Body of pancreas (tissue), 4 donors: ENCODE measurements around the gene ABLIM1. TPM values are rescaled to one million over a fixed set of nuclear protein-coding genes. Genes with fewer than 3 reads are reported as not detected.

ENCODE experiments used
- ATAC-seq: fragments of 150-250 bp; one replicate; pipeline ENCODE4 v1.9.1; 2016
- DNase-seq, 4 donors: peaks; one replicate each; pipeline ENCODE4 v3.0.0-alpha.2; 2019
- H3K27ac ChIP-seq, 4 donors: fragments of 200-600 bp; sonication (generic); 1 replicate in 3 of 4; 2 replicates in 1 of 4; pipeline versions ENCODE4 v1.5.1 to v1.6.1; 2016 to 2019; ENCODE audit warnings: mild to moderate bottlenecking in 1 of 4, mixed read lengths in 1 of 4, moderate library complexity in 1 of 4
- H3K27me3 ChIP-seq, 2 donors: fragments of 200-600 bp; sonication (generic); one replicate each; pipeline ENCODE4 v1.6.0; 2016; ENCODE audit warnings: mild to moderate bottlenecking in 1 of 2
- H3K36me3 ChIP-seq, 2 donors: fragments of 200-600 bp; sonication (generic); replicated peaks in 1 of 2; 2 replicates each; pipeline ENCODE4 v1.5.1; 2016; ENCODE audit warnings: low read depth in 2 of 2; ENCODE audit not compliant: insufficient read depth in 1 of 2
- H3K4me1 ChIP-seq: fragments of 200-600 bp; sonication (generic); one replicate; pipeline ENCODE4 v1.6.0; 2016
- H3K4me3 ChIP-seq, 2 donors: fragments of 200-600 bp; sonication (generic); 1 replicate in 1 of 2; 2 replicates in 1 of 2; pipeline ENCODE4 v1.5.1; 2016 to 2019
- H3K9me3 ChIP-seq, 3 donors: fragments of 200-600 bp; sonication (generic); 1 replicate in 2 of 3; 2 replicates in 1 of 3; pipeline ENCODE4 v1.5.1; 2016
- POLR2A ChIP-seq, 3 donors: fragments of 450-650 bp; IDR thresholded peaks; one replicate each; pipeline ENCODE4 v1.6.1; 2016; ENCODE audit warnings: antibody characterized with exemption in 3 of 3, mild to moderate bottlenecking in 2 of 3
- WGBS, 2 donors: methylation state at CpG; one replicate each; pipeline ENCODE4 v1.1.5; 2017; 5-methylcytosine and 5-hydroxymethylcytosine counted together
- intact Hi-C: fragments of 100-400 bp; cut with DNase I; formaldehyde crosslinking; loops from one replicate; pipeline ENCODE4 v1.15.1; 2023
- total RNA-seq, 2 donors: library from RNA; depleted of rRNA; stranded (reverse); fragments of >200 nt; gene quantifications; one replicate each; pipeline ENCODE4 v1.1.0, GENCODE V29; 2016
- TF ChIP-seq, protein P1 (sequence below), 7 experiments: fragments of 450-650 bp in 4 of 7; fragments of 200-600 bp in 3 of 7; sonication (generic) in 3 of 7; IDR thresholded peaks; one replicate each; pipeline ENCODE4 v1.5.1; 2016 to 2019; ENCODE audit warnings: antibody characterized with exemption in 7 of 7

Gene ABLIM1
- total RNA-seq, 2 donors from 2014 or later: 34.6 to 54.7 TPM

DNA sequence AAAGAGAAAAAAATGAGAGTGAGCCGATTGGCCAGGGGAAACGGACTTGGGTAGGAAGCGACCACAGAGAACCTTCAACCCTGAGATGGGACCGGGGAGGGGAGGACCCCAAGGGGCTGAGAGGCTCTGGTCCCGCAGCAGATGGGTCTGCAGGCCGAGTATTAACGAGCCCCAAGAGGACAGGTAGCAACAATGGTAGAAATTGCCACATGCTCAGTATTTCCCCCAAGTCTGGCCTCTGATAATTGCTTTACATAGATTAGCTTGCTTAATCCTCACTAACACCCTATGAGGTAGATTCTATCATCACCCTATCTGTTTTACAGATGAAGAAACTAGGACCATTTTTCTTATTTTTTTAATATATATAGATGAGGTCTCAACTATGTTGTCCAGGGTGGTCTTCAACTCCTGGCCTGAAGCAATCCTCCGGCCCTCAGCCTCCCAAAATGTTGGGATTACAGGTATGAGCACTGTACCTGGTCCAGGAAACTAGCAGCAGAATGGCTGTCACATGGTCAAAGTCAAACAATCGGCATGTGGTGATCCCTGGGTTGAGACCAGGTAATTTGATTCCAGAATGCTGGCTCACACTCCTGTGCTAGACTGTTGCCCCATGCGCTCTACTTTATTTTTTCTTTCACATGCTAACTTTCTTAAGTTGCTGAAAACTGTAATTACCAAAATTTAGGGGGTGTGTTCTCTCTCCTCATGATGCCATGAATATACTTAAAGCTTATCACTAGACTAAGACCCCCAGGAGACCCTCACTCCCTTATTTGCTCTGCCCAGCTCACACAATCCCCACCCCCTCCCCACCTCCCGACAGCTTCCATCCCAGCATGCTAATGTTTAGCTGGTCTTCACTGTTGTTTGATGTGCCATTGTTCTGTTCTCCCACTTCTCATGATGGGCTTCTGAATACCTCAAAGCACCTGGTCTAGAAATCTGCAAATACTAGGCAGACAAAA, 185.9 kb downstream of the ABLIM1 start:
- DNase-seq (peak; percentile 40 to 63 (median 60)), ATAC-seq (peak; percentile 81)
- 56 to 67% methylated on average over 10 to 11 of the region's 11 CpGs for WGBS, 2 donors
- peaks cover 19% of the 10 kb centered on the region for H3K4me1 ChIP-seq
- no peak overlapping the region for H3K4me3 ChIP-seq
- H3K36me3 ChIP-seq: no peaks in the 10 kb centered on the region
- H3K9me3 ChIP-seq: no peaks in the 10 kb centered on the region
- intact Hi-C loops: no loop called here
- H3K27me3 ChIP-seq: no peaks in the 10 kb centered on the region
- H3K27ac ChIP-seq: peak overlapping the region in 2 of 4 donors; percentile 4 to 30
- TF ChIP-seq POLR2A (IDR thresholded peaks at IDR 0.05): no peak
- TF ChIP-seq, protein P1, sequence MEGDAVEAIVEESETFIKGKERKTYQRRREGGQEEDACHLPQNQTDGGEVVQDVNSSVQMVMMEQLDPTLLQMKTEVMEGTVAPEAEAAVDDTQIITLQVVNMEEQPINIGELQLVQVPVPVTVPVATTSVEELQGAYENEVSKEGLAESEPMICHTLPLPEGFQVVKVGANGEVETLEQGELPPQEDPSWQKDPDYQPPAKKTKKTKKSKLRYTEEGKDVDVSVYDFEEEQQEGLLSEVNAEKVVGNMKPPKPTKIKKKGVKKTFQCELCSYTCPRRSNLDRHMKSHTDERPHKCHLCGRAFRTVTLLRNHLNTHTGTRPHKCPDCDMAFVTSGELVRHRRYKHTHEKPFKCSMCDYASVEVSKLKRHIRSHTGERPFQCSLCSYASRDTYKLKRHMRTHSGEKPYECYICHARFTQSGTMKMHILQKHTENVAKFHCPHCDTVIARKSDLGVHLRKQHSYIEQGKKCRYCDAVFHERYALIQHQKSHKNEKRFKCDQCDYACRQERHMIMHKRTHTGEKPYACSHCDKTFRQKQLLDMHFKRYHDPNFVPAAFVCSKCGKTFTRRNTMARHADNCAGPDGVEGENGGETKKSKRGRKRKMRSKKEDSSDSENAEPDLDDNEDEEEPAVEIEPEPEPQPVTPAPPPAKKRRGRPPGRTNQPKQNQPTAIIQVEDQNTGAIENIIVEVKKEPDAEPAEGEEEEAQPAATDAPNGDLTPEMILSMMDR (IDR thresholded peaks at IDR 0.05): no peak

DNA sequence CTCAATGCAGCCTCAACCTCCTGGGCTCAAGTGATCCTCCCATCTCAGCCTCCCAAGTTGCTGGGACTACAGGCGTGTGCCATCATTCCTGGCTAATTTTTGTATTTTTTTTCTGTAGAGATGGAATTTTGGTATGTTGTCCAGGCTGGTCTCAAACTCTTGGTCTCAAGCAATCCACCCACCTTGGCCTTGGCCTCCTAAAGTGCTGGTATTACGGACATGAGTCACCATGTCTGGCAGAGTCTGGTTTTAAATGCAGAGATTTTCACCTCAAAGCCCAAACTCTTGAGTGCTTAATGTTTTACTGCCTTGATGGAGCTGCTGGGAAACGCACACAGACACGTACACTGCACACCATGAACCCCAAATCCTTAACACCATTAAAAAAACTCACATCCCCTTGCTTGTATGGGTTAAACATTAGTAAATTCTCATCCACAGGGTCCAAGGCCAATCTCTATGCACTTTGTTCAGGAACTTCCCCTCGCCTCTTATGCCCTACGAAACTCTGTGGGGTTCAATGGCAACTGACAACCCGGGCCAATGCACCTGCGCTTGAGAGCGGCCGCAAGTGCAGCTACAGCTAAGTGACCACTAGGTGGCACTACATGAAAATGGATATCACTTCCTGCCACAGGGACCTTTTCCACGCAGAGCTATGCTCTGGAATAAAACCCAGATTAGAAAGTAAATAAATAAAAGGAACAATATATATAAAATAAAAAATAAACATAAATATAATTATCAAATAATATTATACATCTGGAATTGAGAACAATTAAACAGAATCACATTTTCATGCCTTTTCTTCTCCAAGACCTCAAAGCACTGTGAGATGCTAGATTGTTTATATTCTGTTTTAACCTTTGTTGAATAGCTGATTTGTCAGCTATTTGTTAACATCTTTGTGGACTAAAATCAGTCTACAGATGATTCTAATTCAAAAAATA, 186.8 kb downstream of the ABLIM1 start:
- Histone ChIP-seq H3K4me1 (peaks cover 19% of the 10 kb centered on the region), H3K27ac (peak overlapping the region in 1 of 4 donors; percentile 30), H3K9me3 (no peaks in the 10 kb centered on the region), H3K27me3 (no peaks in the 10 kb centered on the region), H3K4me3 (no peak overlapping the region), H3K36me3 (no peaks in the 10 kb centered on the region)
- peak; percentile 72 to 75 (median 72) for DNase-seq
- intact Hi-C loops: no loop called here
- TF ChIP-seq, protein P1 (IDR thresholded peaks at IDR 0.05): peak; percentile 69 to 99 (median 86)
- no peak for TF ChIP-seq POLR2A (IDR thresholded peaks at IDR 0.05)
- peak; percentile 85 for ATAC-seq
- 32 to 34% methylated on average over 11 of the region's 11 CpGs for WGBS, 2 donors

DNA sequence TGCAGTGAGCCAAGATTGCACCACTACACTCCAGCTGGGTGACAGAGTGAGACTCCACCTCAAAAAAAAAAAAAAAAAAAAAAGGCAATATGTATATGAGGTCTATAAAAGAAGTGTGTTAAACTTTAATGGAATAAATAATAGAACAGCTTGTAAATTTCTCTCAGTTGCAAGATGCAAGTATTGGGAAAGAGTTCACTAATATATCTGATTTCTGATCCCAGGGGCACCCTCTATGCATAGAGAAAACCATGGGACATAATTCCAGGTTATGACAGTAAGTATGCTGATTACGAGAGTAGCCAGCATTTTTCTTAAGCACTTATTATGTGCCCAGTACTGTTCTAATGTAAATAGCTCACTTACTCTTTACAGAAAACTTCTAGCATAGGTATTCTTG, 187.7 kb downstream of the ABLIM1 start:
- no peaks in the 10 kb centered on the region for H3K36me3 ChIP-seq
- no peak overlapping the region for H3K4me3 ChIP-seq
- H3K9me3 ChIP-seq: no peaks in the 10 kb centered on the region
- no peak overlapping the region for H3K27ac ChIP-seq
- intact Hi-C loops: no loop called here
- H3K4me1 ChIP-seq: peaks cover 19% of the 10 kb centered on the region
- ATAC-seq (no peak), DNase-seq (no peak)
- 91 to 92% methylated on average over 1 of the region's 1 CpG for WGBS, 2 donors
- H3K27me3 ChIP-seq: no peaks in the 10 kb centered on the region
- TF ChIP-seq, protein P1 (IDR thresholded peaks at IDR 0.05): no peak
- no peak for TF ChIP-seq POLR2A (IDR thresholded peaks at IDR 0.05)

DNA sequence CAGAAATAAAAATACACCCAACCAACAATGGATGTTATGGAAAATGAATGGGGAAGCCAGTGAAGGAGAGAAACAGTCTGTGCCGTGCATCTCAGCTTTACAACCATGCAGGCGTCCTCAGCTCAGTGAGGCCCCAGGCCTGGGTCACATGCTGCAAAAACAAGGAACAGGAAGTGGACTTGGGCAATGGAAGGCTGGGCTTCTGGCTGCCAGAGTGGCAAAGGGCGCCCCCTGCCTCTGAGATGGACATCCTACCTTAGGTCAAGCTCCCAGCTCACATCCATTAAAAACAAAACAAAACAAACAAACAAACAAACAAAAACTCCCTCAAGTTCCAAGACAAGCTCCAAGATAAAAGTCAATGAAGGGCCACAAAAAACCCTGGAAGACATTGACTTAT, 199.1 kb downstream of the ABLIM1 start:
- no peaks in the 10 kb centered on the region for H3K4me1 ChIP-seq
- no peak for TF ChIP-seq POLR2A (IDR thresholded peaks at IDR 0.05)
- TF ChIP-seq, protein P1 (IDR thresholded peaks at IDR 0.05): peak in 5 of 7 experiments; percentile 40 to 70 (median 64)
- intact Hi-C loops: no loop called here
- H3K27ac ChIP-seq: no peak overlapping the region
- H3K27me3 ChIP-seq: no peaks in the 10 kb centered on the region
- H3K36me3 ChIP-seq: peaks cover 0 to 1% of the 10 kb centered on the region in 2 donors
- 79 to 87% methylated on average over 3 of the region's 3 CpGs for WGBS, 2 donors
- H3K4me3 ChIP-seq: no peak overlapping the region
- peak; percentile 53 for ATAC-seq
- no peaks in the 10 kb centered on the region for H3K9me3 ChIP-seq
- DNase-seq: peak; percentile 51 to 68 (median 66)
